Panc1 (cell line): ENCODE data around the gene ADAMTS14. TPM values are rescaled to one million over a fixed set of nuclear protein-coding genes. Genes with fewer than 3 reads are reported as not detected.

Experiments used
- ATAC-seq: fragments of 200-7000 bp; cut with Tn5 transposase; 2 replicates; pipeline ENCODE4 v1.9.1; 2020; ENCODE audit warnings: mild to moderate bottlenecking, moderate library complexity
- BruUV-seq: library from RNA; stranded (reverse); fragments of 400-500 nt; replicated peaks from 2 replicates; lab custom pipeline; 2021; lab: Mats Ljungman, UMichigan
- CTCF ChIA-PET: fragments of 300-600 bp; sonication (Branson Sonifier 250); formaldehyde crosslinking; loops from one replicate; lab custom pipeline; 2022; ENCODE audit warnings: antibody characterized with exemption; lab: Charles Lee
- POLR2A ChIA-PET: fragments of 300-600 bp; sonication (Branson Sonifier 250); formaldehyde crosslinking; loops from one replicate; lab custom pipeline; 2022; ENCODE audit warnings: antibody characterized with exemption; lab: Charles Lee
- DNase-seq: peaks from one replicate; pipeline ENCODE4 v3.0.0-alpha.2; 2010; ENCODE audit warnings: low read depth, low spot score
- H3K27ac ChIP-seq: 2 replicates; pipeline ENCODE4 v1.5.1; 2011; ENCODE audit warnings: mild to moderate bottlenecking, low read length, inconsistent platforms
- H3K27me3 ChIP-seq: fragments of 200-500 bp; sonication (Bioruptor generic); 2 replicates; pipeline ENCODE4 v1.6.0; 2014; ENCODE audit warnings: low read length, inconsistent platforms; ENCODE audit not compliant: control insufficient read depth, insufficient read depth
- H3K36me3 ChIP-seq: fragments of 200-500 bp; sonication (Bioruptor generic); 2 replicates; pipeline ENCODE4 v1.5.1; 2014; ENCODE audit warnings: inconsistent platforms, mild to moderate bottlenecking, low read length, moderate library complexity; ENCODE audit not compliant: control insufficient read depth, insufficient read depth
- H3K4me1 ChIP-seq: 2 replicates; pipeline ENCODE4 v1.5.1; 2011; ENCODE audit warnings: inconsistent platforms, mild to moderate bottlenecking, low read length, moderate library complexity; ENCODE audit not compliant: control insufficient read depth, insufficient read depth
- H3K4me3 ChIP-seq, 2 experiments: 2 replicates each; pipeline ENCODE4 v1.5.1; 2011 to 2012; ENCODE audit warnings: low read depth in 2 of 2, low read length in 2 of 2, mild to moderate bottlenecking in 2 of 2, inconsistent platforms in 1 of 2, moderate library complexity in 1 of 2
- H3K9me3 ChIP-seq: fragments of 200-500 bp; sonication (Bioruptor generic); 2 replicates; pipeline ENCODE4 v1.5.1; 2014; ENCODE audit warnings: low read depth, mild to moderate bottlenecking, inconsistent platforms, low read length, moderate library complexity; ENCODE audit not compliant: control insufficient read depth, insufficient read depth
- CTCF ChIP-seq: fragments of 450-650 bp; IDR thresholded peaks from 2 replicates; pipeline ENCODE4 v1.5.1; 2017; ENCODE audit warnings: mild to moderate bottlenecking
- POLR2AphosphoS5 ChIP-seq: IDR thresholded peaks from 2 replicates; pipeline ENCODE4 v1.6.1; 2012; ENCODE audit warnings: mild to moderate bottlenecking, low read depth, low read length, moderate library complexity
- REST ChIP-seq, 2 experiments: IDR thresholded peaks; 2 replicates each; pipeline ENCODE4 v1.6.1; 2011 to 2012; ENCODE audit warnings: low read depth in 2 of 2, control low read depth in 1 of 2, low read length in 1 of 2, mild to moderate bottlenecking in 1 of 2, moderate library complexity in 1 of 2; ENCODE audit not compliant: insufficient read depth in 1 of 2
- SIN3A ChIP-seq: IDR thresholded peaks from 2 replicates; pipeline ENCODE4 v1.6.1; 2012; ENCODE audit warnings: low read depth, mild to moderate bottlenecking, low read length, moderate library complexity, borderline replicate concordance; ENCODE audit not compliant: insufficient read depth
- TCF7L2 ChIP-seq: IDR thresholded peaks from 2 replicates; pipeline ENCODE4 v1.6.1; 2011; ENCODE audit warnings: mild to moderate bottlenecking, low read depth, low read length, inconsistent platforms
- in situ Hi-C: cut with HindIII; loops from 2 replicates; pipeline ENCODE4 v1.10.0; 2016; ENCODE audit warnings: low sequenced_read_pairs, low pct_unique_long_range_greater_than_20kb
- intact Hi-C: fragments of 100-400 bp; cut with micrococcal nuclease; formaldehyde crosslinking; loops from one replicate; pipeline ENCODE4 v1.10.0; 2022; ENCODE audit not compliant: unreplicated experiment
- total RNA-seq: library from RNA; stranded (reverse); gene quantifications from one replicate; pipeline ENCODE4 v1.2.1, GENCODE V29; 2021; ENCODE audit not compliant: unreplicated experiment

The ADAMTS14 gene
- total RNA-seq, 1 experiment from 2014 or later = 0.67 TPM

- no peak for ATAC-seq
- Histone ChIP-seq H3K4me3 (no peak overlapping the region), H3K4me1 (no peaks in the 10 kb centered on the region), H3K27ac (no peak overlapping the region), H3K27me3 (no peaks in the 10 kb centered on the region), H3K36me3 (no peaks in the 10 kb centered on the region), H3K9me3 (no peaks in the 10 kb centered on the region)
- intact Hi-C loops (loop anchor here (5.0 kb wide), 1 partner anchor 120 kb away; no protein-coding TSS in a partner anchor), in situ Hi-C loops (no loop called here)
- ChIA-PET CTCF (no interaction called here), POLR2A (no interaction called here)
- no TSS peak for BruUV-seq
- TF ChIP-seq CTCF = no peak
- no peak for TF ChIP-seq TCF7L2
- TF ChIP-seq SIN3A = no peak
- no peak for TF ChIP-seq POLR2AphosphoS5
- TF ChIP-seq REST (IDR thresholded peaks at IDR 0.05; ENCODE audit: insufficient read depth in 1 of 2, low read depth in 2 of 2, low read length in 1 of 2) = no peak
- DNase-seq = no peak
Measured at GRCh38 chr10:70761727-70762350, 89.5 kb downstream of the ADAMTS14 start.

GRCh38 chr10:70762441-70763175 is 90.3 kb downstream of the ADAMTS14 start:
- H3K36me3 ChIP-seq = no peaks in the 10 kb centered on the region
- intact Hi-C loops = loop anchor here (5.0 kb wide), 1 partner anchor 120 kb away; no protein-coding TSS in a partner anchor
- no peak for TF ChIP-seq REST (IDR thresholded peaks at IDR 0.05; ENCODE audit: insufficient read depth in 1 of 2, low read depth in 2 of 2, low read length in 1 of 2)
- no peak for TF ChIP-seq CTCF
- no peak for TF ChIP-seq SIN3A
- no peak for TF ChIP-seq POLR2AphosphoS5
- TF ChIP-seq TCF7L2 = no peak
- in situ Hi-C loops = no loop called here
- no peak overlapping the region for H3K4me3 ChIP-seq
- no peaks in the 10 kb centered on the region for H3K9me3 ChIP-seq
- no peaks in the 10 kb centered on the region for H3K4me1 ChIP-seq
- BruUV-seq = no TSS peak
- DNase-seq (no peak), ATAC-seq (no peak)
- ChIA-PET POLR2A (interaction anchor here (1.2 kb wide), 1 partner anchor 92 kb away, joined by 5 read pairs; no protein-coding TSS in a partner anchor), CTCF (no interaction called here)
- no peaks in the 10 kb centered on the region for H3K27me3 ChIP-seq
- H3K27ac ChIP-seq = no peak overlapping the region
